GM13977 (cell line): ENCODE data around the gene TRIM32.

Experiments
- DNase-seq: peaks from one replicate; pipeline ENCODE4 v3.0.0; 2012; ENCODE audit warnings: low spot score
- in situ Hi-C: fragments of 300-500 bp; cut with MboI; formaldehyde crosslinking; loops from one replicate; pipeline ENCODE4 v1.12.0; 2022; ENCODE audit warnings: low sequenced_read_pairs, low pct_unique_long_range_greater_than_20kb, mixed read lengths, inconsistent platforms; ENCODE audit not compliant: unreplicated experiment
- TF ChIP-seq, protein P1 (sequence below): IDR thresholded peaks from 2 replicates; pipeline ENCODE4 v1.5.1; 2012; ENCODE audit warnings: mild to moderate bottlenecking, control low read depth; ENCODE audit not compliant: insufficient read depth; ENCODE audit errors: extremely low read depth, missing control alignments

Gene TRIM32

DNA sequence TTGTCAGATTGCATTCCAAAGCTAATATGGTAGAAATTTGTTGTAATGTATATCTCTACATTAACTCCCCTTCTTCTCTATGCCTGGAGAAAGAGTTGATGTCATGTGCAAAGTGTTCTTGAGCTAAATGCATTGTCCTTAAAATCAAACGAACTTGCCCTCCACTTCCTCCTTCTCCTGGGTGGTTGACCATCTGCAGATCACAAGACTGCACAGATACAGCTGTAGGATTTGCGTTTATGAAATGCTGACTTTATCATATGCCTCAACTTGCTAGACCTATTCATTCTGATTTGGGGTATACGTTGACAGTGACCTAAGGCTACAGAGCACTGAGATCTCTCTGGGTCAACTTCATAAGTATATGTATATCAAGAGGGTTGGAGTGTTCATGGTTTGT, 8.3 kb downstream of the TRIM32 start:
- in situ Hi-C loops: no loop called here
- TF ChIP-seq, protein P1, sequence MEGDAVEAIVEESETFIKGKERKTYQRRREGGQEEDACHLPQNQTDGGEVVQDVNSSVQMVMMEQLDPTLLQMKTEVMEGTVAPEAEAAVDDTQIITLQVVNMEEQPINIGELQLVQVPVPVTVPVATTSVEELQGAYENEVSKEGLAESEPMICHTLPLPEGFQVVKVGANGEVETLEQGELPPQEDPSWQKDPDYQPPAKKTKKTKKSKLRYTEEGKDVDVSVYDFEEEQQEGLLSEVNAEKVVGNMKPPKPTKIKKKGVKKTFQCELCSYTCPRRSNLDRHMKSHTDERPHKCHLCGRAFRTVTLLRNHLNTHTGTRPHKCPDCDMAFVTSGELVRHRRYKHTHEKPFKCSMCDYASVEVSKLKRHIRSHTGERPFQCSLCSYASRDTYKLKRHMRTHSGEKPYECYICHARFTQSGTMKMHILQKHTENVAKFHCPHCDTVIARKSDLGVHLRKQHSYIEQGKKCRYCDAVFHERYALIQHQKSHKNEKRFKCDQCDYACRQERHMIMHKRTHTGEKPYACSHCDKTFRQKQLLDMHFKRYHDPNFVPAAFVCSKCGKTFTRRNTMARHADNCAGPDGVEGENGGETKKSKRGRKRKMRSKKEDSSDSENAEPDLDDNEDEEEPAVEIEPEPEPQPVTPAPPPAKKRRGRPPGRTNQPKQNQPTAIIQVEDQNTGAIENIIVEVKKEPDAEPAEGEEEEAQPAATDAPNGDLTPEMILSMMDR: no peak
- no peak for DNase-seq

DNA sequence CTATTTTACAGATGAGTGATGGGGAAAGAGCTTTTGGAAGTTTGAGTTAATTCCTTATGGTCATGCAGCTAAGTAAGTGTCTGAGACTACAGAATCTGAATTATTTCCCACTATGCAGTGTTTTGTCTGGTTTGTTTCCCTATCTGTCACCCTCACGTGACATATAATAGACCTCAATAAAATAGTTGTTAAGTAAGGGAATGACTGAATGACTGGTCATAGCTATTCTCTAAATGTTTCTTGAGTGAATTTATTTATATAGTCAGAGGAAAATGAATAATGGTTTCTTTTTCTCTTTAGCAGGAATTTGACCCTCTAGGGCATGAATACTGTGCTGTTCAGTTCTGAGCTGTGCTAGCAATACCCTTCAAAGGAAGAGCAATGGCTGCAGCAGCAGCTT, 10.3 kb downstream of the TRIM32 start:
- TF ChIP-seq, protein P1: no peak
- DNase-seq: no peak
- in situ Hi-C loops: no loop called here

DNA sequence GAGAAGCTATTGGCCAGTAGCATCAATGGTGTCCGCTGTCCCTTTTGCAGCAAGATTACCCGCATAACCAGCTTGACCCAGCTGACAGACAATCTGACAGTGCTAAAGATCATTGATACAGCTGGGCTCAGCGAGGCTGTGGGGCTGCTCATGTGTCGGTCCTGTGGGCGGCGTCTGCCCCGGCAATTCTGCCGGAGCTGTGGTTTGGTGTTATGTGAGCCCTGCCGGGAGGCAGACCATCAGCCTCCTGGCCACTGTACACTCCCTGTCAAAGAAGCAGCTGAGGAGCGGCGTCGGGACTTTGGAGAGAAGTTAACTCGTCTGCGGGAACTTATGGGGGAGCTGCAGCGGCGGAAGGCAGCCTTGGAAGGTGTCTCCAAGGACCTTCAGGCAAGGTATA, 10.8 kb downstream of the TRIM32 start:
- DNase-seq: no peak
- in situ Hi-C loops: no loop called here
- TF ChIP-seq, protein P1: no peak

DNA sequence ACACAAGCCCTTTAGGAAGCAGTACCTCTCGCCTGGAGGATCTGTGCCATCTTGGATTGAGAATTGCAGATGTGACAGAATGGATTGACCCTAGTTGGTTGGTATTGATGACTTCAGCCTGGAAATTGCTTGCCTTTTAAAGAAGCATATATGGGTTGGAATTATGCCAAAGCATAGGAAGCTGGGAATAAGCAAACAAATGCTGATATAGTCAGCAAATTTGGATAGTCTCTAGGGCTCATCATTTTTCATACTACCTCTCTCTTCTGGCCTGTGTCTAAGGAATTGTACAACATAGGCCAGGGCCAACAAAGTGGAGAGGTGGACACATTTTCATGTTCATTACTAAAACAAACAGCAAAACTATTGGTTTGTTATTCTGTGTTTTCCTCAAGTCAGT, 13.2 kb downstream of the TRIM32 start:
- in situ Hi-C loops: no loop called here
- TF ChIP-seq, protein P1: no peak
- DNase-seq: no peak

DNA sequence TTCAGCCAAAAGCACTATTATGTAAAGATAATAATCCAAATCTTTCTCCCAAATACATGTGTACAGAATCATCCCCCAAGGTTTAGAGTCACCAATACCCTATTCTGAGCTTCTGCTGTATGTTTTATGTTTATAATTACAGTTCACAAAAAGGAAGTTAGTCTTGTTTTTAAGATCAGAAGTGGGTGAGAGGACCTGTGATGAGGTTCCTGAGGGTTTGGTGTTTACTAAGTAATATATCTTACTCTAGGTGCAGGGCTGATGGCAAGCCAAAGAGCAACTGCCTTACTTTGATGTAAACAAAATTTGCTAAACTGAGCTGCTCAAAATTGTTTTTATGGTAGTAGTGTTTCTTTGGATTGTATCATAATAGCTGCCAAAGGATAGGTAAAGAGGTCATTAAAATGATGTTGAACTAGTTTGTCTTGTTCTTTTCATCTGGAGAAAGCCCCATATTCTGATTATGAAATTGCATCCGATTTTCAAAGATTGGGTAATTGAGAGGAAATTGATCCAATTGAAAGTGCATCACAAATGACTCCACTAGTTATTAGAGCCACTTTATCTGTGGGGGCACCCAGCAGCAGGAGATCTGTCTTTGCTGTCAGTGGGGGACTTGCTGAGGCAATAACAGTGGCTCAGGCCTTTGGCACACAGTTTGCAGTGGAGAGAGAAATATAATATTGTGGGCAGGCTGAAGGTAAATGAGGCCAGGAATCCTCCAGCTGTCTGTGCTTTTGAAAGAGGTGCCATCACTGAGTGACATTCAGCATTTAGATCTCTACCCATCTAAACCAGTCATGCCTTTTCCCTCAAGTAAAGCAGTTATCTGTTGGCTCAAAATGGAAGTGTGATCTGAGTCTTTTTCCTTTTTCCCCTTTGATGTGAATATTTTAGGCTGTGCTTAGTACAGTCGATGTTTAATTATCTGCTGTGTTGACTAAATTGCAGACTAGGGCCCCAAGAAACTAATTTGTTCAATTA, 14.1 kb downstream of the TRIM32 start:
- DNase-seq: no peak

DNA sequence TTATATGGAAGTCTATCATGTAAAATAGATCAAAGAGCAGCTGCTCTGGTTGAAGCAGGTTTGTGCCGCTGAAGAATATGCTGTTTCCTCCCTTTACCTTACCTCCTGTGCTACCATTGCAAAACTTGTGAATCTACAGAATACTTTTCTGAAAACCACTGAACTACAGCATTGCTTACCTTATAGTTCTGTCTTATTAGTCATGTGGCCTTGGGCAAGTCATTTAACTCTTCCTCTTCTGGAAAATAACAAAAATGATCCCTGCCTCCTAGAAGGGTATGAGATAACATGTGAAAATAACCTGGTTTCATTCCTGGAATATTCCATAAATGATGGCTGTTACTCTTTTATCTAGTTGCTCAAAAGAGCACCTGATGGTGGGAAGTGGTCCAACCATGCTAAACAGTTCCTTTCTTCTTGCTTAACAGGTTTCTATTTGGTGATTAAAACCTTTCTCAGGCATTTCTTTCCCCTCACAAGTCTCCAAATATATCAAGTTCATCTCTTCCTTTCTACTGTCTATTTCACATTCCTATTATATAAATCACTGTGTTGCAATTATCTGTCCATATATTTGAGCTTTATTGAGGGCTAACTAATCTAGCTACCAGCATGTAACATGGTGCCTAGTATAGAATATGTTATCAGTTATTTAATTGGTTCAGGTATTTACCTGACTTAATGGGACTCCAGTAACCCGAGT, 15.0 kb downstream of the TRIM32 start:
- TF ChIP-seq, protein P1: no peak
- DNase-seq: no peak
- in situ Hi-C loops: no loop called here

More for the DNA sequence above, 14.1 kb downstream of the TRIM32 start:
- TF ChIP-seq, protein P1: no peak
- in situ Hi-C loops: no loop called here
